HG02678 (cell line): ENCODE results near the gene GPR55.

Source experiments
- ATAC-seq: cut with Tn5 transposase; IDR thresholded peaks from one replicate; pipeline ENCODE4 v1.9.1; 2021; ENCODE audit warnings: mild to moderate bottlenecking, moderate library complexity; ENCODE audit not compliant: unreplicated experiment

Gene GPR55

DNA sequence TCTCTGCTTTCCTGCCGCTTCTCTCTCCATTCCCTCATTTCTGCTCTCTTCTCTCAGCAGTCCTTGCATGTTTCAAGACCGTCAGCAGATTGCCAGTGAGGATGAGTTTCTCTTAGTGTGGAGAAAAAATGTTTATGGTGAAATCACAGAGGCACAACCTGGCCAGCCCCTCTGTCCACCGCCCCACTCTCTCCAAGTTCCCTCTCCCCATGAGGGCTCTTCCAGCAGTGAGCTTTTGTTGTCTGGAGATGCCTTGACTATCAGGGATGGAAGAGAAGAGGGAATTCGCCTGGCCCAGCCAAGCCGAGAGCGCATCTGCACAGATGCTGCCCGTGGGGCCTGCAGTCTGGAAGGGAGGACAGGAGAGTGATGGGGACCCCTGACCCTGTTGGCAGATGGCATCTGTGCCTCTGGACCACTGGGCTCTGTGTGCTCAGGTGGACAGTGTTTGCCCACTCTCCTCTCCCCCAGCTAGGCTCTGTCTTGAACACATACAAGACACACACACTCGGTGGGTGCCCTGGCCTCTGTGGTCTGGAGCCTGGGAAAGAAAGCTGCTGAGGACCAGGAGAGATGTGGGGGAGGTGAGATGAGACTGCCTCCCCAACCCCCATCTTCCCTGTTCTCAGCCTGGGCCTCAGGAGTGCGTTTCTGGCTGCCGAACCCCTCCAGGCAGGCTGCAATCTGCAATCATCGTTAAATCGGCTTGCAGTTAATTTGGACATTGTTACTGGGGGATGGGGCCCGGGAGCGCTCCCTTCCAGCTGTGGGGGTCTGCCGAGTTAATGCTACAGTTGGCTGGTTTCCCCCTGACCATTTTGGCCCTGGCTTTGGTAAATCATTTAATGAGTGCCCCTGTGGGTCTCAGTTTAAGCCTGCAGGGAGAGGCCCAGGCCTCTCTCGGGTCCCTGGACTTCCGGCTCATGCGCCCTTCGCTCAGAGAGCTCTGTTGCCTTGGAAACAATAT lies 55.8 kb downstream of the GPR55 start:
- no peak for ATAC-seq

DNA sequence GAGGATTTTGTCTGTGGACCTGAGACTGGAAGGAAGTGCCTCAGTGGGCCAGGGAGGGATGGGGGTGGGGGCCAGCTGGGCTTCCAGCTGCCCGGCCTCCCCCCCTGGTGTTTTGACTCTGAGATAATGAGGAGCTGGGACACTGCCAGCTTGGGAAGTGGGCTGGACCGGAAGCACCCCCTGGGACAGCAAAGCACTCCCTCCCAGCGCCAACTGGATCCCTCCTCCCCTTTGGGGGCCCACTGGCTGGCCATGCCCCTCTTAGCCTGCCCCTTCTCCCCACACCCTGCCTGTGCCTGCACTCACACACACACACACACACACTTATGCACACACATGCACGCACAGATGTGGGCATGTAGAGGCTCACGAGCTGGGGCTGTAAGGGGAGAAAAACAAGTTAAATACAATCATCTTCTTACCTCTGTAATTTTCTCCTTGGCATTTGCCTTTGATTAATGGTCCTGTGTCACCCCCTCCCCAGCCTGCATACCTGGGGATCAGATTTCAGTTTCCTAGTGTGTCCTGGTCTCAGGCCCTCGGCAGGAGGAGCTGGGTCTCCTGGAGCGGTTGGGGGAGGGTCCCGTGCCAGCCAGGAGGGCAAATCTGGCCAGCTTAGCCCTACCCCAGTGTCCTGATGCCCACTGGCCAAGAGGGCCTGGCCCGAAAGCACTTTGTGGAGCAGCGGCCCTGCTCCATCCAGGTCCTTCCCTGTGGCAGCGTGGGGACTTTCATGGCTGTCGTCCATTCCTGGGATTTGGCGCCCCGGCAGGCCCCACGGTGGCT lies 56.7 kb downstream of the GPR55 start:
- ATAC-seq: no peak

- ATAC-seq: no peak
These were observed 58.1 kb downstream of the GPR55 start for GRCh38 chr2:230866756-230867523.

DNA sequence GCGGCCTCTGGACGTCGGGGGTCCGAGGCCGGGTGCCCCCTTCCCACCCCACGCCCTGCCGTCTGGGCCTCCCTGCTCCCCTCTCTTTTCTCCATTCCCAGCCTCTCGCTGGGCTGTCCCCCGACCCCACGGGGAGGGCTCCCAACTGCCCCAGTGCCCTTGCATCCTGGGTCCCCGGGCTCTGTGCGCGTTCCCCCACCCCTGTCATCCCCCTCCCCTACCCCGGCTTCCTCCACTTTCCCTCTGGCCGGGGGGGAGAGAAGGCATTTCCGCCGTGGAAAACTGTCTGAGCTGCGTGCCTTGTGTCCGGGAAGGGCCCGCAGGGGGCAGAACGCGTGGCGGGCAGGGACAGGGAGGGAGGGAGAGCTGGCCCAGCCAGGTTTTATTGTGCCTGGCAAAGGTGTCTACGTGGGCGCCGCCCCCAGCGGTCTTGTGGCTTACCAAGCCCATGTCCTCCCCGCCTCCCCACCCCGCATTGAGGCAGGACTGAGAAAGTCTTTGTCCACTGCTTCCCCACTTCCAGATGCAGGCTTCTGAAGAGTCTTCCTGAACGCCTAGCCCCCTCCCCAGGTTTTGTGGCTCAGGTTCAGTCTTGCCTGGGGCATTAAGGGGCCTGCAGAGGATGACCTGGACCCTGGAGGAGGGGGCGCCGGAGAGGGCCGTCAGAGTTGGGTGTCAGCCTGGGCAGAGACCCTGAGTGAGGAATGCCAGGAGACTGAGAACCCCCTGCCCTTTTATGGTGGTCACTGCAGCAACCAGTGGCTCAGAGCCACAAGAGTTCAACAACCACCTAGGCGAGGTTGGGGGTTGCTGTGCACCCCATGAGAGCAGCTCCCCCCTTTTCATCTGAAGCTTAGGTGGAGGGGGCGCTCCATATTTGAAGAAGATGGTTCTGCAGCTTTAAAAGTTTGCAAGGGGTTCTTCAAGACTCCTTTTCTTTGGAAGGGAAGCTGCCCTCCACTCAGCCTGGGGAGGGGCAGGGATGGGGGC lies 59.0 kb downstream of the GPR55 start:
- ATAC-seq: no peak

DNA sequence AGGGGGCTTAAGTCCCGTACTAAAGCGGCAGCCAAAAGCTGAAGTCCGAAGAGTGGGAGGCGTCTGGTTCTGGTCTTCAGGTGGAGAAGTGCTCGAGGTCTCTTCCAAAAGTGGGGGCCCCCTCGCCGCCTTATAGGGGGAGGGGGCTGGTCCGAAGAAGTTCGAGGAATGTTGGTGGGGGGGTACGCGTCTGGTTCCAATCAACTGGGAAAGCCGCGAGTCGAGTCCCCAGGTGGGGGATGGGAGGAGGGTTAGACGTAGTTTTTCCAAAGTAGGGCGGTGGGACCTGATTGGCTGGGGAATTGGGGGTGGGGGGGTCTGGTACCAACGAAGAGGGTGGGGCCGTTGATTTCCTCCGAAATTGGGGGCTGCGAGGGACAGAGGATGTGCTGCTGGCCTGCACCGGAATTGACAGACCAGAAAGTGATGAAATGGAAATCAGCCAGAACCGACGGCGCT lies 59.7 kb downstream of the GPR55 start:
- ATAC-seq: no peak

- ATAC-seq: peak; percentile 74
These were observed 60.3 kb downstream of the GPR55 start, which contains the start of gene ITM2C for GRCh38 chr2:230864605-230865306. TSS of gene ITM2C (plus strand) at chr2:230864942. CDS start at chr2:230865026, 84 bp downstream.

DNA sequence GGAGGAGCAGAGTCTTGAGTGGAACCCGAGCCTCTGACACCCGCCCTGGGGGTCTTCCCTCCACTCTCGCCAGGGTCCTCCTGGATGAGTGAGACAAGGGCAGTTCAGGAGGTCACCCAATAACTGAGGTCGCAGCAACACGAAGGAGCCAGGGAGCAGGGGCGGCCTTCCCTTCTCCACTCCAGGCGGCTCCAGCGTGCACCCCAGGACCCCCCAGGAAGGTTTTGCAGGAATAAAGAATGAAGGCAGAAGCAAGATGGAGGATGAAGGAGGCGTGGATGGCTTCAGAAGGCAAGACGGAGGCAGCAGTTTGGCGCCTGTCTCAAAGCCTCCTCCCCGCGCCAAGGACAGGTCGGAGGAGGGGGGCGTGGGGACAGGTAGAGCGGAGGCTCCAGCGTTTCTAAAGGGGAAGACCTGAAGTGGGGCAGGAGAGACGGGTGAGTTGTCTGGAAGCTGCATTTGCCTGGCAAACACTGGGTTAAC lies 60.9 kb downstream of the GPR55 start:
- no peak for ATAC-seq

- no peak for ATAC-seq
These were observed 61.5 kb downstream of the GPR55 start for GRCh38 chr2:230863442-230864121.

- no peak for ATAC-seq
These were observed 62.0 kb downstream of the GPR55 start for GRCh38 chr2:230863031-230863430.

GRCh38 chr2:230862292-230862691 lies 62.8 kb downstream of the GPR55 start:
- no peak for ATAC-seq

DNA sequence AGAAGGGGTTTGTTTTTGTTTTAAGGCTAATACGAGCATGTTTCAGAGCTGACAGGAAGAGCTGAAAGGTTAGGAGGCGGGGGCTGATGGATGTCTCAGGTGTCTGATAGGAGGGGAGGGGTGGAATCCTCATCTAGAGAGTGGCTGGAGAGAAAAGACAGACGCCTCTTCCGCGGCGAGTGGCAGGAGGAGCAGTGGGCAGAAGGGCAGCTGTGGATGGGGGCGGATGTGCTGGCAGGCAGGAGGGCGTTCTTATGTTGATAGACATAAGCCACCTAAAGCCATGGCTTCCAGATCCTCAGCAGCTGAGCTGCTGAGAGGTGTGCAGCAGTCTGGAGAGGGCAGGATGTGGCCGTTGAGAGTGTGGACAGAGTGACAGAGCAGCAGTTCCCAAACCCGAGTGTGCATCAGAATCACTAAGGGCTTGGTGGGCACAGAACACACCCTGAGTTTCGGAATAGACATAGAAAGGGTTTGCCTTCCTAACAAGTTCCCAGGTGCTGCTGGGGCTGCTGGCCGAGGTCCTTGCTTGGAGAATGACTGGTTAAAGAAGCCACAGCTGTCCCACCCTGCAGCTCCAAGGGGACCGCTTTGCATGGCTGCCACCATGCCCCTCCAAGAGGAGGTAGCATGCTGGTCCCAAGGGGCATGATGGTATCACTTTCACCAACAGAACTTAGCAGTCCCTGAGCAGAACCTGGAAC lies 63.3 kb downstream of the GPR55 start:
- ATAC-seq: no peak
